Esophagus muscularis mucosa (tissue), 4 donors: Measurements from ENCODE around the gene UBA52. TPM values are rescaled to one million over a fixed set of nuclear protein-coding genes. Genes with fewer than 3 reads are reported as not detected.
"Not testable (repeated sequence)": the region's sequence is repeated elsewhere in the genome, so short reads cannot be mapped to it uniquely, and the experiment has no call there.

ENCODE experiments used
- DNase-seq: peaks from one replicate; pipeline ENCODE4 v3.0.0-alpha.2; 2017; ENCODE audit errors: extremely low spot score
- H3K27ac ChIP-seq, 4 donors: fragments of 200-600 bp; sonication (generic); replicated peaks in 1 of 4; 1 replicate in 3 of 4; 2 replicates in 1 of 4; pipeline ENCODE4 v1.5.1; 2016 to 2019; ENCODE audit warnings: mild to moderate bottlenecking in 1 of 4
- H3K27me3 ChIP-seq, 4 donors: fragments of 200-600 bp; sonication (generic); one replicate each; pipeline versions ENCODE4 v1.5.1 to v1.6.0; 2016 to 2019
- H3K36me3 ChIP-seq, 4 donors: fragments of 200-600 bp; sonication (generic); one replicate each; pipeline ENCODE4 v1.5.1; 2016 to 2019
- H3K4me1 ChIP-seq, 4 donors: fragments of 200-600 bp; sonication (generic); one replicate each; pipeline ENCODE4 v1.5.1; 2016 to 2019
- H3K4me3 ChIP-seq, 4 donors: fragments of 200-600 bp; sonication (generic); 1 replicate in 2 of 4; 2 replicates in 2 of 4; pipeline ENCODE4 v1.5.1; 2016 to 2019; ENCODE audit warnings: mild to moderate bottlenecking in 4 of 4, moderate library complexity in 1 of 4
- H3K9me3 ChIP-seq, 4 donors: fragments of 200-600 bp; sonication (generic); 1 replicate in 3 of 4; 2 replicates in 1 of 4; pipeline ENCODE4 v1.5.1; 2016 to 2019
- EP300 ChIP-seq: sonication (generic); formaldehyde crosslinking; IDR thresholded peaks from one replicate; pipeline ENCODE4 v1.6.1; 2017; ENCODE audit warnings: antibody characterized with exemption
- POLR2A ChIP-seq: fragments of 450-650 bp; IDR thresholded peaks from one replicate; pipeline ENCODE4 v1.6.1; 2017; ENCODE audit warnings: antibody characterized with exemption, moderate library complexity, mild to moderate bottlenecking, low read depth
- POLR2AphosphoS5 ChIP-seq, 2 donors: sonication (generic); formaldehyde crosslinking; IDR thresholded peaks; one replicate each; pipeline ENCODE4 v1.6.1; 2017; ENCODE audit warnings: antibody characterized with exemption in 2 of 2
- WGBS: methylation state at CpG from one replicate; pipeline ENCODE4 v1.1.5; 2018; 5-methylcytosine and 5-hydroxymethylcytosine counted together
- intact Hi-C: fragments of 100-400 bp; cut with DNase I; formaldehyde crosslinking; loops from one replicate; pipeline ENCODE4 v1.15.1; 2023
- total RNA-seq, 4 donors: library from RNA; depleted of rRNA; stranded (reverse); fragments of >200 nt; gene quantifications; one replicate each; pipeline versions ENCODE4 v1.1.0 to v1.2.1, GENCODE V29; 2016
- TF ChIP-seq, protein P1 (sequence below), 3 experiments: fragments of 200-600 bp in 2 of 3; fragments of 450-650 bp in 1 of 3; sonication (generic) in 2 of 3; IDR thresholded peaks; one replicate each; pipeline ENCODE4 v1.5.1; 2017 to 2019; ENCODE audit warnings: antibody characterized with exemption in 3 of 3, mild to moderate bottlenecking in 2 of 3, moderate library complexity in 1 of 3

The UBA52 gene
- total RNA-seq, 4 donors from 2014 or later: 560 to 800 (median 665) TPM

DNA sequence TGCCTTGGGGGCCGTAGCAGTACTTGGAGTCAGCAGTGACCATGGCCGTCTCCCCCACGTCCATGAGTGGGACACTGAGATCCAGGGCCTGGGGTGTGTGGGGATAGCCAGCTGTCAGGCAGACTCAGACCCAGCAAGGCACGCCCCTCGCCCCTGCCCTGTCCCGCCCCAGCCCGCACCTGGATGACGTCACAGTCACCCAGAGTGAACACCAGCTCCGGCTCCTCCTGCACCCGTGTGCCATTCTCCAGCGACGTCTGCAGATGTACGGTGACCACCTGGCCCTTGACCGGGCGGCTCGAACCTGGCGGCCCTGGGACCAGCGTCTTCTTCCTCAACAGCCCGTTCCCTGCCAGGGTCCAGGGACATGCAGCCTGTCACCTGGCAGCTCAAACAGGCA lies 32.3 kb upstream of the UBA52 start:
- H3K27me3 ChIP-seq: no peaks in the 10 kb centered on the region
- no peak overlapping the region for H3K4me3 ChIP-seq
- H3K9me3 ChIP-seq: no peaks in the 10 kb centered on the region
- TF ChIP-seq, protein P1, sequence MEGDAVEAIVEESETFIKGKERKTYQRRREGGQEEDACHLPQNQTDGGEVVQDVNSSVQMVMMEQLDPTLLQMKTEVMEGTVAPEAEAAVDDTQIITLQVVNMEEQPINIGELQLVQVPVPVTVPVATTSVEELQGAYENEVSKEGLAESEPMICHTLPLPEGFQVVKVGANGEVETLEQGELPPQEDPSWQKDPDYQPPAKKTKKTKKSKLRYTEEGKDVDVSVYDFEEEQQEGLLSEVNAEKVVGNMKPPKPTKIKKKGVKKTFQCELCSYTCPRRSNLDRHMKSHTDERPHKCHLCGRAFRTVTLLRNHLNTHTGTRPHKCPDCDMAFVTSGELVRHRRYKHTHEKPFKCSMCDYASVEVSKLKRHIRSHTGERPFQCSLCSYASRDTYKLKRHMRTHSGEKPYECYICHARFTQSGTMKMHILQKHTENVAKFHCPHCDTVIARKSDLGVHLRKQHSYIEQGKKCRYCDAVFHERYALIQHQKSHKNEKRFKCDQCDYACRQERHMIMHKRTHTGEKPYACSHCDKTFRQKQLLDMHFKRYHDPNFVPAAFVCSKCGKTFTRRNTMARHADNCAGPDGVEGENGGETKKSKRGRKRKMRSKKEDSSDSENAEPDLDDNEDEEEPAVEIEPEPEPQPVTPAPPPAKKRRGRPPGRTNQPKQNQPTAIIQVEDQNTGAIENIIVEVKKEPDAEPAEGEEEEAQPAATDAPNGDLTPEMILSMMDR (IDR thresholded peaks at IDR 0.05): no peak
- TF ChIP-seq POLR2AphosphoS5 (IDR thresholded peaks at IDR 0.05) (no peak), EP300 (no peak), POLR2A (no peak)
- H3K4me1 ChIP-seq: peaks cover 13 to 25% (median 23%) of the 10 kb centered on the region in 4 donors
- peaks cover 30 to 71% (median 70%) of the 10 kb centered on the region in 4 donors for H3K36me3 ChIP-seq
- H3K27ac ChIP-seq: no peak overlapping the region
- intact Hi-C loops: no loop called here
- DNase-seq: no peak
- 93% methylated on average over 17 of the region's 19 CpGs for WGBS

DNA sequence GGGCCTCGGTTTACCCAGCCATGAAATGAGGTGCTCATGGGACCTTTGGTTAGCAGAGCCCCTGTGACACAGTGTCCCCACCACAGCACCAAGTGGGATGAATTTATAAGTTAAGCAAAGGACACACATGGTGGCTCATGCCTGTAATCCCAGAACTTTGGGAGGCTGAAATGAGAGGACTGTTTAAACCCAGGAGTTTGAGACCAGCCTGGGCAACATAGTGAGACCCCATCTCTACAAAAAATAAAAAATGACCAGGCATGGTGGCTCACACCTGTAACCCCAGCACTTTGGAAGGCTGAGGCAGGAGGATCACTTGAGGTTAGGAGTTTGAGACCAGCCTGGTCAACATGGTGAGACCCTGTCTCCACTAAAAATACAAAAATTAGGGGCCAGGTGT lies 31.5 kb upstream of the UBA52 start:
- DNase-seq, H3K9me3 ChIP-seq, intact Hi-C loops, H3K4me3 ChIP-seq, H3K27me3 ChIP-seq: not testable (repeated sequence)
- peak overlapping the region in 1 of 4 donors; percentile 5 for H3K27ac ChIP-seq
- 92% methylated on average over 1 of the region's 1 CpG for WGBS
- peaks cover 13 to 25% (median 24%) of the 10 kb centered on the region in 4 donors for H3K4me1 ChIP-seq
- H3K36me3 ChIP-seq: peaks cover 30 to 63% (median 62%) of the 10 kb centered on the region in 4 donors

DNA sequence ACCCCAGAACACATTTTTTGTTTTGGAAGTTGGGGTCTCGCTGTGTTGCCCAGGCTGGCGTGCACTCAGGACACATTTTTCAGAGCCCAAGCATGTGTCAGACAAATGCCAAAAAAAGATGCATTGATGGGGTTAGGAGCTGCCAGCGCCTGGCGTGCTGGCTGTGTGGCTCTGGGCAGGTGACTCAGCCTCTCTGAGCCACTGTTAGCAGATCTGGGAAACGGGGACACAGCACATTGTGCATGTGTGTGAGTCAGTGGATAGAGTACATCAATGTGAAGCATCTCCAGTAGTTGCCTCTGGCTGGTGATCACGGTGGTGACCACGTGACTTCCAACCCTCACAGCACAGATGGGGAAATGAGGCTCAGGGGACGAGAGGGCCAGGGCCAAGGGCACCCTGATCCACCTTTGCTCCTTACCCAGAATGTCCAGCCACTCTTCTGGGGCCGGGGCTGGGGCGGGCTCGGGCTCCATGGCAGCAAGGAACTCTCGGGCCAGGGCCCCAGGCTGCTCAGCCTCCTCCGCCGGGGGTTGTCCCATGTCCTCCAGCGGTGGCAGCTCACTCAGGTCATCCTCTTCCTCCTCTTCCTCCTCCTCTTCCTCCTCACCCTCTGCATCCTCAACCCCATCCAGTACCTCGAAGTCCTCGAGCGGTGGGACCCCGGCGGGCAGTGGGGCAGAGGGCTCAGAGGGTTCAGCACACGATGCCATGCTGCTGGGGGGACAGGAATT lies 30.2 kb upstream of the UBA52 start:
- TF ChIP-seq POLR2A (no peak), POLR2AphosphoS5 (IDR thresholded peaks at IDR 0.05) (no peak), EP300 (no peak)
- TF ChIP-seq, protein P1 (IDR thresholded peaks at IDR 0.05): no peak
- no peak for DNase-seq
- peaks cover 13 to 25% (median 24%) of the 10 kb centered on the region in 4 donors for H3K4me1 ChIP-seq
- H3K27me3 ChIP-seq: no peaks in the 10 kb centered on the region
- no peak overlapping the region for H3K4me3 ChIP-seq
- no peaks in the 10 kb centered on the region for H3K9me3 ChIP-seq
- H3K27ac ChIP-seq: peak overlapping the region in 2 of 4 donors; percentile 93 to 94
- intact Hi-C loops: no loop called here
- WGBS: 78% methylated on average over 18 of the region's 21 CpGs
- H3K36me3 ChIP-seq: peaks cover 28 to 50% (median 50%) of the 10 kb centered on the region in 4 donors

DNA sequence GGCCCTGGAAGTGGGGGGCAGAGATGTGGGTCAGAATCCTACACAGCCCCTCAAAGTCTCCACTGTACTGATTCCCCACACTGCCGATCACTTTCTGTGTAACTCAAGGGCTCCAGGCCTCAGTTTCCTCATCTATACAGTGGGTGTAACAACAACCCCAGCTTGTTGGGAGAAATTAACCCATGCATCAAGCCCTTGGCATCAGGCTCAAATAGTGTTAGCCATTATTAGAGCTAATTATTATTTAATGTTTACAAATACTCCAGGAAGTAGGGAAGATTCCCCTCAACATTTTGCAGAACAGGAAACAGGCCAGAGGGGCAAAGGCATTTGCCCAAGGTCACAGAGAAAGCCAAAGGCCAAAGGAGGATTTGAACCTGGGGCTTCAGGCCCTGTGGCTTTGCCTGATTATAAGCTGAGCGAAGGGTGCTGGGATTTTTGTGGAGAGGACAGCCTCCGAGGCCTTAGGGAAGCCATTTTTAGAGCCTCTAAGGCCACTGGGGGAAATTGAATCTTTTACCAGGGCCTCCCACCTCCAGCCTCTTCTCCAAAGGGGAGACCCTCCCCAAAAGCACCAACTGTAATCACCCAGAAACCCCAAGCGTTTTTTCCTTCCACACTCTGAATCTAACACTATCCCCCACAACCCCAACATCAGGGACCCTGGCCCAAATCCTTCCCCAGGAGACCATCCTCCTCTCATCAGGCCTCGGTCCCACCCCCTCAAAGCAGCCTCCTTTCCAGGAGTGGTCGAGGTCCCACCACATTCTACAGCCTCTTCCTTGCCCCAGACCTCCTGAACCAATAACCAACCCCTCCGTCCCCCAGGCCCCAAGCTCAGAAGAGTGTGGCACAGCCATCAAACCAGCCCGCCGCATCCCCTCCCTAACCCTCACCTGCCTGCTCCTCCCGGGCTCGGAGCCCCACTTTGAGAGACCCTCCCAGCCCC lies 29.4 kb upstream of the UBA52 start:
- TF ChIP-seq POLR2AphosphoS5 (IDR thresholded peaks at IDR 0.05) (no peak), EP300 (no peak), POLR2A (no peak)
- TF ChIP-seq, protein P1 (IDR thresholded peaks at IDR 0.05): no peak
- intact Hi-C loops: no loop called here
- no peaks in the 10 kb centered on the region for H3K27me3 ChIP-seq
- peak overlapping the region; percentile 93 to 96 (median 94) for H3K27ac ChIP-seq
- no peaks in the 10 kb centered on the region for H3K9me3 ChIP-seq
- H3K36me3 ChIP-seq: peaks cover 20 to 42% (median 41%) of the 10 kb centered on the region in 4 donors
- H3K4me3 ChIP-seq: peak overlapping the region; percentile 78 to 95 (median 86)
- WGBS: 23% methylated on average over 11 of the region's 11 CpGs
- H3K4me1 ChIP-seq: peaks cover 13 to 25% (median 24%) of the 10 kb centered on the region in 4 donors
- no peak for DNase-seq
